IMR-90 (cell line): Measurements from ENCODE around the gene BAIAP2. TPM values are rescaled to one million over a fixed set of nuclear protein-coding genes. Genes with fewer than 3 reads are reported as not detected.

Experiments used
- ATAC-seq: fragments of 200-7000 bp; cut with Tn5 transposase; 2 replicates; pipeline ENCODE4 v1.9.1; 2020; ENCODE audit warnings: low read depth, mild to moderate bottlenecking, moderate library complexity
- BruUV-seq: library from RNA; stranded (reverse); fragments of 400-500 nt; replicated peaks from 2 replicates; lab custom pipeline; 2021; lab: Mats Ljungman, UMichigan
- CTCF ChIA-PET: fragments of 300-600 bp; formaldehyde crosslinking; extraction: SDS; loops from one replicate; lab custom pipeline; 2021; ENCODE audit warnings: antibody characterized with exemption; lab: Yijun Ruan, JAX
- POLR2A ChIA-PET: fragments of 300-600 bp; sonication (Branson Sonifier 250); formaldehyde crosslinking; loops from one replicate; lab custom pipeline; 2022; ENCODE audit warnings: antibody characterized with exemption; ENCODE audit not compliant: unreplicated experiment; lab: Charles Lee
- DNase-seq: peaks from one replicate; pipeline ENCODE4 v3.0.0; 2013
- H2AFZ ChIP-seq: replicated peaks from 2 replicates; pipeline ENCODE3; 2013; ENCODE audit warnings: low read length, mild to moderate bottlenecking; ENCODE audit not compliant: poor library complexity
- H2AK5ac ChIP-seq: 2 replicates; pipeline ENCODE4 v1.6.1; 2013; ENCODE audit warnings: low read depth, low read length, inconsistent platforms
- H2AK9ac ChIP-seq: replicated peaks from 2 replicates; pipeline ENCODE3; 2013; ENCODE audit warnings: mild to moderate bottlenecking, low read depth, low read length, moderate library complexity; ENCODE audit not compliant: poor library complexity
- H2BK120ac ChIP-seq: 2 replicates; pipeline ENCODE4 v1.6.1; 2013; ENCODE audit warnings: low read depth, low read length, inconsistent platforms
- H2BK15ac ChIP-seq: 3 replicates; pipeline ENCODE4 v1.6.1; 2013; ENCODE audit warnings: low read depth, low read length, inconsistent platforms
- H2BK20ac ChIP-seq: 2 replicates; pipeline ENCODE4 v1.6.1; 2013; ENCODE audit warnings: low read depth, mild to moderate bottlenecking, inconsistent platforms, low read length, moderate library complexity
- H2BK5ac ChIP-seq: 2 replicates; pipeline ENCODE4 v1.6.1; 2013; ENCODE audit warnings: mild to moderate bottlenecking, low read depth, low read length, inconsistent platforms; ENCODE audit not compliant: poor library complexity, severe bottlenecking
- H3K14ac ChIP-seq: replicated peaks from 2 replicates; pipeline ENCODE4 v1.6.1; 2013; ENCODE audit warnings: low read depth, low read length, inconsistent platforms
- H3K18ac ChIP-seq: 2 replicates; pipeline ENCODE4 v1.6.1; 2013; ENCODE audit warnings: low read depth, low read length, control low read depth
- H3K23ac ChIP-seq: 2 replicates; pipeline ENCODE4 v1.6.1; 2013; ENCODE audit warnings: low read depth, low read length, inconsistent platforms
- H3K27ac ChIP-seq: 2 replicates; pipeline ENCODE4 v1.5.1; 2013; ENCODE audit warnings: mild to moderate bottlenecking, control low read depth, low read length; ENCODE audit not compliant: insufficient read depth
- H3K27me3 ChIP-seq: 2 replicates; pipeline ENCODE4 v1.6.1; 2013; ENCODE audit warnings: low read length; ENCODE audit not compliant: control insufficient read depth, insufficient read depth
- H3K36me3 ChIP-seq: 2 replicates; pipeline ENCODE4 v1.6.1; 2013; ENCODE audit warnings: low read length, mixed read lengths; ENCODE audit not compliant: control insufficient read depth, insufficient read depth
- H3K4ac ChIP-seq: 2 replicates; pipeline ENCODE4 v1.6.1; 2013; ENCODE audit warnings: low read depth, low read length, inconsistent platforms
- H3K4me1 ChIP-seq: 2 replicates; pipeline ENCODE4 v1.6.1; 2013; ENCODE audit warnings: low read length, mixed read lengths; ENCODE audit not compliant: control insufficient read depth, insufficient read depth
- H3K4me2 ChIP-seq: 2 replicates; pipeline ENCODE4 v1.6.1; 2013; ENCODE audit warnings: low read depth, mild to moderate bottlenecking, control low read depth, low read length, moderate library complexity
- H3K4me3 ChIP-seq: 2 replicates; pipeline ENCODE4 v1.5.1; 2013; ENCODE audit warnings: low read depth, mild to moderate bottlenecking, control low read depth, low read length, moderate library complexity; ENCODE audit not compliant: insufficient read depth
- H3K56ac ChIP-seq: 2 replicates; pipeline ENCODE4 v1.6.1; 2013; ENCODE audit warnings: low read length, inconsistent platforms; ENCODE audit not compliant: insufficient read depth; ENCODE audit errors: extremely low read depth
- H3K79me1 ChIP-seq, 2 experiments: 2 replicates each; pipeline ENCODE4 v1.6.1; 2013; ENCODE audit warnings: low read length in 2 of 2, inconsistent platforms in 1 of 2, low read depth in 1 of 2
- H3K9ac ChIP-seq: 2 replicates; pipeline ENCODE4 v1.6.1; 2013; ENCODE audit warnings: low read depth, low read length, control low read depth
- H3K9me1 ChIP-seq: 2 replicates; pipeline ENCODE4 v1.6.1; 2013; ENCODE audit warnings: low read length, inconsistent platforms; ENCODE audit not compliant: insufficient read depth
- H3K9me3 ChIP-seq: 2 replicates; pipeline ENCODE4 v1.6.1; 2013; ENCODE audit warnings: low read length; ENCODE audit not compliant: control insufficient read depth, insufficient read depth
- H4K20me1 ChIP-seq: 2 replicates; pipeline ENCODE4 v1.6.1; 2013; ENCODE audit warnings: low read length, inconsistent platforms; ENCODE audit not compliant: insufficient read depth
- H4K5ac ChIP-seq: 2 replicates; pipeline ENCODE4 v1.6.1; 2013; ENCODE audit warnings: mild to moderate bottlenecking, low read depth, low read length, control low read depth
- H4K8ac ChIP-seq, 2 experiments: 2 replicates each; pipeline ENCODE4 v1.6.1; 2013; ENCODE audit warnings: low read depth in 2 of 2, low read length in 2 of 2, control low read depth in 1 of 2, inconsistent platforms in 1 of 2
- H4K91ac ChIP-seq: 2 replicates; pipeline ENCODE4 v1.6.1; 2013; ENCODE audit warnings: low read depth, low read length, inconsistent platforms; ENCODE audit not compliant: insufficient read depth
- BHLHE40 ChIP-seq: fragments of 150-350 bp; IDR thresholded peaks from 2 replicates; pipeline ENCODE4 v1.6.1; 2016; ENCODE audit warnings: mild to moderate bottlenecking, low read depth, low read length
- CEBPB ChIP-seq: IDR thresholded peaks from 2 replicates; pipeline ENCODE4 v1.6.1; 2012; ENCODE audit warnings: low read depth, low read length, improper control_type of control experiment
- CHD1 ChIP-seq: IDR thresholded peaks from 2 replicates; pipeline ENCODE4 v1.6.1; 2012; ENCODE audit warnings: low read depth, low read length, improper control_type of control experiment
- CTCF ChIP-seq: conservative IDR thresholded peaks from 2 replicates; pipeline ENCODE4 v1.5.1; 2012; ENCODE audit warnings: mild to moderate bottlenecking, low read depth, low read length, improper control_type of control experiment
- ELK1 ChIP-seq: fragments of 150-350 bp; IDR thresholded peaks from 2 replicates; pipeline ENCODE4 v1.6.1; 2016; ENCODE audit warnings: low read depth, mild to moderate bottlenecking, low read length, moderate library complexity, borderline replicate concordance
- FOS ChIP-seq: fragments of 150-350 bp; IDR thresholded peaks from 2 replicates; pipeline ENCODE4 v1.6.1; 2016; ENCODE audit warnings: low read depth, low read length
- MAFK ChIP-seq: IDR thresholded peaks from 2 replicates; pipeline ENCODE4 v1.6.1; 2012; ENCODE audit warnings: low read depth, low read length, improper control_type of control experiment
- MAZ ChIP-seq: IDR thresholded peaks from 2 replicates; pipeline ENCODE4 v1.6.1; 2012; ENCODE audit warnings: low read depth, mild to moderate bottlenecking, low read length, improper control_type of control experiment, moderate library complexity, borderline replicate concordance
- MXI1 ChIP-seq: IDR thresholded peaks from 2 replicates; pipeline ENCODE4 v1.6.1; 2012; ENCODE audit warnings: low read depth, mild to moderate bottlenecking, low read length, moderate library complexity, borderline replicate concordance
- NFE2L2 ChIP-seq: fragments of 150-350 bp; IDR thresholded peaks from 2 replicates; pipeline ENCODE4 v1.6.1; 2016; ENCODE audit warnings: low read depth, mild to moderate bottlenecking, low read length
- POLR2A ChIP-seq: IDR thresholded peaks from 2 replicates; pipeline ENCODE4 v1.6.1; 2012; ENCODE audit warnings: mild to moderate bottlenecking, low read depth, low read length
- RAD21 ChIP-seq: IDR thresholded peaks from 2 replicates; pipeline ENCODE4 v1.6.1; 2012; ENCODE audit warnings: low read length, improper control_type of control experiment
- RCOR1 ChIP-seq: IDR thresholded peaks from 2 replicates; pipeline ENCODE4 v1.6.1; 2012; ENCODE audit warnings: mild to moderate bottlenecking, low read length, improper control_type of control experiment; ENCODE audit not compliant: insufficient replicate concordance
- RFX5 ChIP-seq: IDR thresholded peaks from 2 replicates; pipeline ENCODE4 v1.8.0; 2012; ENCODE audit warnings: low read depth, mild to moderate bottlenecking, low read length, moderate library complexity
- SMC3 ChIP-seq: fragments of 150-350 bp; IDR thresholded peaks from 2 replicates; pipeline ENCODE4 v1.6.1; 2016; ENCODE audit warnings: low read depth, mild to moderate bottlenecking, antibody characterized with exemption, low read length, moderate library complexity
- WGBS, 2 experiments: methylation state at CpG; one replicate each; pipeline versions ENCODE4 v1.1.5 to v1.1.7; 2013; ENCODE audit warnings: missing lambda C conversion rate in 2 of 2; ENCODE audit not compliant: insufficient read length in 1 of 2; ENCODE audit errors: extremely low coverage in 2 of 2; 5-methylcytosine and 5-hydroxymethylcytosine counted together
- dilution Hi-C: fragments of 300-500 bp; cut with HindIII; formaldehyde crosslinking; loops from one replicate; pipeline ENCODE4 v1.14.3; 2018; ENCODE audit warnings: low sequenced_read_pairs; ENCODE audit not compliant: unreplicated experiment
- in situ Hi-C: fragments of 300-500 bp; cut with MboI; formaldehyde crosslinking; loops from 3 replicates; pipeline ENCODE4 v1.14.3; 2019; ENCODE audit warnings: low sequenced_read_pairs, inconsistent platforms, mixed read lengths
- intact Hi-C: fragments of 100-400 bp; cut with micrococcal nuclease; formaldehyde crosslinking; loops from 2 replicates; pipeline ENCODE4 v1.10.0; 2022
- polyA plus RNA-seq, 3 experiments: library from polyadenylated mRNA; depleted of rRNA; stranded (reverse); fragments of >200 nt; gene quantifications; 2 replicates each; pipeline ENCODE4 v1.2.3, GENCODE V29; 2012; ENCODE audit warnings: low replicate concordance in 1 of 3
- total RNA-seq: library from RNA; depleted of rRNA; stranded (reverse); fragments of >200 nt; gene quantifications from 2 replicates; pipeline ENCODE4 v1.2.3, GENCODE V29; 2012
- TF ChIP-seq, protein P1 (sequence below): fragments of 150-350 bp; IDR thresholded peaks from 2 replicates; pipeline ENCODE4 v1.6.1; 2017; ENCODE audit warnings: mild to moderate bottlenecking, antibody characterized with exemption, low read length, low read depth

BAIAP2 gene
- total and polyA plus RNA-seq, 2 of the 4 experiments (the other 2 are of a cell fraction): 18.3 to 32.6 TPM

DNA sequence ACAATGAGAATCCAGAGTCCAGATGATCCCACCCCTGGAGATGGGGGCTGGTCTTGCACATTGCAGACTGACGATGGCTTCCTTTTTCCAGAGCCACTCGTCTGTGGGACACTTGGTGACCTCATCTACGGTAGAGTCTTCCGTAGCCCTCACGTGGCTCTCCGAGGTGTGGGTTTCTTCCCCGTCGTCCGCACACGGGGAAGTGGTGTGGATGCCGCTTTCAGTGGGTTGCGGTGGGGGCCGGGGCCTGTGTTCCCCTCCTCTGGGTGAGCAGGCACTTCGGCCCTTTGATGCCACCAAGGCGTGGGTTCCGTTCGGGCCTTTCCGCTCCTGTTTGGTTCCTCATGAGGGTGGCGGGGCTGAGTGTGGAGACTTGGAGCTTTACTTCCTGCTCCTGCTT is 21.4 kb downstream of the BAIAP2 start:
- WGBS, 2 experiments: 90% methylated on average over 14 of the region's 19 CpGs; no CpG with 5 or more reads in 1 of the 2 experiments
- no peak for DNase-seq
- Histone ChIP-seq H4K20me1 (peaks cover 10% of the 10 kb centered on the region; the same call in 1 of the 2 replicates), H2BK15ac (no peak overlapping the region), H2AFZ (no peak overlapping the region), H3K18ac (no peak overlapping the region), H2AK9ac (peak overlapping the region; percentile 26), H3K36me3 (peaks cover 9% of the 10 kb centered on the region; the same call in 1 of the 2 replicates), H3K9me1 (no peaks in the 10 kb centered on the region), H2BK20ac (no peak overlapping the region), H3K4me2 (no peak overlapping the region), H3K56ac (no peak overlapping the region), H3K23ac (no peak overlapping the region), H3K79me1 (peaks cover 0 to 7% of the 10 kb centered on the region in 2 experiments; a peak in 1 of 4 replicates), H2BK5ac (no peak overlapping the region), H3K4me1 (peaks cover 2% of the 10 kb centered on the region; the same call in 1 of the 2 replicates), H3K27me3 (no peaks in the 10 kb centered on the region), H3K27ac (no peak overlapping the region), H2BK120ac (no peak overlapping the region), H3K4me3 (no peak overlapping the region), H3K4ac (no peak overlapping the region), H3K9me3 (no peaks in the 10 kb centered on the region), H4K8ac (no peak overlapping the region), H4K91ac (no peak overlapping the region), H4K5ac (no peak overlapping the region), H2AK5ac (no peak overlapping the region), H3K14ac (no peak overlapping the region), H3K9ac (no peak overlapping the region)
- POLR2A ChIA-PET: no interaction called here
- in situ Hi-C loops (no loop called here), intact Hi-C loops (no loop called here), dilution Hi-C loops (no loop called here)
- ATAC-seq: no peak
- no TSS peak for BruUV-seq
- TF ChIP-seq RAD21 (no peak), SMC3 (no peak), MAZ (no peak), CEBPB (no peak), POLR2A (no peak), ELK1 (no peak), FOS (no peak), NFE2L2 (no peak), RFX5 (no peak), CHD1 (no peak), MAFK (no peak), CTCF (no peak), MXI1 (no peak), RCOR1 (no peak), BHLHE40 (no peak)
- TF ChIP-seq, protein P1, sequence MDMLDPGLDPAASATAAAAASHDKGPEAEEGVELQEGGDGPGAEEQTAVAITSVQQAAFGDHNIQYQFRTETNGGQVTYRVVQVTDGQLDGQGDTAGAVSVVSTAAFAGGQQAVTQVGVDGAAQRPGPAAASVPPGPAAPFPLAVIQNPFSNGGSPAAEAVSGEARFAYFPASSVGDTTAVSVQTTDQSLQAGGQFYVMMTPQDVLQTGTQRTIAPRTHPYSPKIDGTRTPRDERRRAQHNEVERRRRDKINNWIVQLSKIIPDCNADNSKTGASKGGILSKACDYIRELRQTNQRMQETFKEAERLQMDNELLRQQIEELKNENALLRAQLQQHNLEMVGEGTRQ: no peak
- CTCF ChIA-PET: no interaction called here
